ENCODE data around the gene LRFN2. TPM values are rescaled to one million over a fixed set of nuclear protein-coding genes. Genes with fewer than 3 reads are reported as not detected.

The LRFN2 gene
- total and polyA plus RNA-seq, 2 of the 8 experiments (the other 6 are each of a cell fraction or from before 2014, with no cell fraction given): 2.3 TPM

- Histone ChIP-seq H3K4ac (replicated peaks; ENCODE audit: insufficient read length, low read depth, low read length) (no peak overlapping the region), H2BK120ac (replicated peaks; ENCODE audit: low read depth, low read length) (no peak overlapping the region), H4K5ac (ENCODE audit: insufficient read length, low read depth, low read length) (no peak overlapping the region), H3K27me3 (replicated peaks in 1 of 4; ENCODE audit: control insufficient read depth in 3 of 4, extremely low read depth in 1 of 4, insufficient read depth in 3 of 4, low read length in 3 of 4) (no peaks in the 10 kb centered on the region), H2AFZ (ENCODE audit: low read length) (no peak overlapping the region), H3K27ac (ENCODE audit: low read depth, low read length) (no peak overlapping the region), H3K18ac (ENCODE audit: extremely low read depth, low read length) (no peak overlapping the region), H3K4me1 (replicated peaks in 1 of 4; ENCODE audit: control insufficient read depth in 3 of 4, insufficient read depth in 4 of 4, low read length in 3 of 4) (peaks cover 15 to 40% (median 21%) of the 10 kb centered on the region in 4 experiments), H3K9me3 (ENCODE audit: insufficient read depth in 2 of 2, low read depth in 1 of 2, low read length in 1 of 2) (no peaks in the 10 kb centered on the region), H3K79me1 (ENCODE audit: low read depth, low read length) (no peaks in the 10 kb centered on the region), H3K4me2 (ENCODE audit: insufficient read depth in 1 of 2, low read depth in 2 of 2, low read length in 2 of 2) (no peak overlapping the region), H2BK15ac (ENCODE audit: low read length) (no peak overlapping the region; the same call in 1 of the 2 replicates), H3K23me2 (ENCODE audit: low read depth, low read length) (no peaks in the 10 kb centered on the region), H3K4me3 (ENCODE audit: extremely low read depth in 1 of 4, insufficient read depth in 2 of 4, low read depth in 3 of 4, low read length in 4 of 4) (no peak overlapping the region), H3K14ac (ENCODE audit: insufficient read length) (no peak overlapping the region), H2BK12ac (ENCODE audit: low read depth, low read length) (peak overlapping the region; percentile 45; the same call in 1 of the 2 replicates), H2BK5ac (ENCODE audit: low read depth, low read length) (no peak overlapping the region; the same call in 1 of the 2 replicates), H4K20me1 (replicated peaks in 1 of 2; ENCODE audit: control insufficient read depth in 1 of 2, insufficient read depth in 2 of 2, low read length in 2 of 2) (no peaks in the 10 kb centered on the region), H3K9ac (replicated peaks in 1 of 4; ENCODE audit: extremely low read depth in 1 of 4, low read depth in 3 of 4, low read length in 3 of 4) (no peak overlapping the region), H4K8ac (ENCODE audit: extremely low read depth, insufficient read depth, low read length) (no peak overlapping the region), H2AK5ac (ENCODE audit: low read depth, low read length) (peak overlapping the region; percentile 43; the same call in 1 of the 2 replicates), H4K91ac (replicated peaks; ENCODE audit: insufficient read length, low read length) (no peak overlapping the region), H3K36me3 (ENCODE audit: control insufficient read depth in 2 of 4, insufficient read depth in 4 of 4, low read length in 3 of 4) (no peaks in the 10 kb centered on the region), H2BK20ac (ENCODE audit: low read length) (no peak overlapping the region), H3K79me2 (ENCODE audit: control insufficient read depth in 1 of 2, insufficient read depth in 2 of 2, low read length in 2 of 2) (no peaks in the 10 kb centered on the region), H3K23ac (ENCODE audit: insufficient read length) (no peak overlapping the region), H3K56ac (replicated peaks; ENCODE audit: insufficient read length, low read depth, low read length) (no peak overlapping the region)
- FAIRE-seq: no peak
- no peak for DNase-seq (ENCODE audit: low read depth in 1 of 2, low spot score in 2 of 2)
- TF ChIP-seq RAD21 (IDR thresholded peaks at IDR 0.05 in 1 of 2, conservative IDR thresholded peaks at IDR 0.05 in 1 of 2; ENCODE audit: low read depth in 2 of 2, low read length in 2 of 2) (no peak), JUN (IDR thresholded peaks at IDR 0.05; ENCODE audit: low read depth, low read length) (no peak), SP1 (IDR thresholded peaks at IDR 0.05; ENCODE audit: low read depth, low read length) (no peak), MAFK (IDR thresholded peaks at IDR 0.05; ENCODE audit: low read depth, low read length) (no peak), KDM1A (IDR thresholded peaks at IDR 0.05; ENCODE audit: borderline replicate concordance, low read length) (no peak)
- POLR2A ChIA-PET (ENCODE audit: partially characterized antibody): interaction anchor here (1.5 kb wide), 1 partner anchor 10 kb away, joined by 3 read pairs; no protein-coding TSS in a partner anchor
- CTCF ChIA-PET (ENCODE audit: partially characterized antibody): interaction anchor here (0.7 to 4.7 kb wide), 17 partner anchors 8 to 562 kb away, joined by 3 to 25 read pairs (median 3); no protein-coding TSS in a partner anchor
- WGBS, 2 experiments (ENCODE audit: extremely low coverage in 1 of 2, insufficient coverage in 1 of 2, insufficient read length in 1 of 2, insufficient replicate concordance in 2 of 2, low coverage in 1 of 2, low lambda C conversion rate in 2 of 2, missing lambda C conversion rate in 1 of 2): 93% methylated on average over 2 of the region's 2 CpGs; no CpG with 5 or more reads in 1 of the 2 experiments
Measured at GRCh38 chr6:40543776-40544175, 43.4 kb downstream of the LRFN2 start.

Measured in H1 (cell line).